Psoas muscle (tissue), 8 donors: Measurements from ENCODE around the gene TNIK. TPM values are rescaled to one million over a fixed set of nuclear protein-coding genes. Genes with fewer than 3 reads are reported as not detected.

Experiments
- ATAC-seq, 4 donors: fragments of 200-7000 bp; cut with Tn5 transposase; one replicate each; pipeline ENCODE4 v1.9.1; 2020; ENCODE audit warnings: moderate library complexity in 3 of 4, mild to moderate bottlenecking in 2 of 4
- DNase-seq, 2 donors: peaks; one replicate each; pipeline ENCODE4 v3.0.0-alpha.2; 2020
- H3K27ac ChIP-seq: fragments of 200-600 bp; one replicate; pipeline ENCODE4 v1.8.0; 2022
- H3K27me3 ChIP-seq, 3 donors: fragments of 200-600 bp in 1 of 3; one replicate each; pipeline versions ENCODE4 v1.6.1 to v1.8.0; 2013 to 2022; ENCODE audit warnings: low read length in 2 of 3, mild to moderate bottlenecking in 2 of 3, moderate library complexity in 1 of 3; ENCODE audit not compliant: insufficient read depth in 3 of 3
- H3K36me3 ChIP-seq, 2 donors: fragments of 200-600 bp in 1 of 2; one replicate each; pipeline versions ENCODE4 v1.6.1 to v1.8.0; 2013 to 2022; ENCODE audit warnings: low read depth in 1 of 2, mild to moderate bottlenecking in 1 of 2, moderate library complexity in 1 of 2; ENCODE audit not compliant: insufficient read depth in 1 of 2
- H3K4me1 ChIP-seq: fragments of 200-600 bp; one replicate; pipeline ENCODE4 v1.8.0; 2022
- H3K4me3 ChIP-seq: fragments of 200-600 bp; one replicate; pipeline ENCODE4 v1.8.0; 2022; ENCODE audit warnings: mild to moderate bottlenecking
- H3K9me3 ChIP-seq: fragments of 200-600 bp; one replicate; pipeline ENCODE4 v1.8.0; 2022
- CTCF ChIP-seq: fragments of 200-600 bp; IDR thresholded peaks from one replicate; pipeline ENCODE4 v1.8.0; 2022; ENCODE audit warnings: antibody characterized with exemption
- WGBS, 3 donors: extraction: QIAGEN DNeasy Blood & Tissue Kit; methylation state at CpG; one replicate each; pipeline versions ENCODE4 v1.1.6 to v1.1.7; 2013; 5-methylcytosine and 5-hydroxymethylcytosine counted together
- intact Hi-C, 2 donors: fragments of 100-400 bp; cut with DNase I; formaldehyde crosslinking; loops; one replicate each; pipeline versions ENCODE4 v1.11.0 to v1.14.2; 2022
- polyA plus RNA-seq, 3 donors: library from polyadenylated mRNA; stranded (reverse); fragments of 200-250 nt; gene quantifications; one replicate each; pipeline ENCODE4 v1.2.3, GENCODE V29; 2013
- total RNA-seq, 4 donors: library from RNA; stranded (reverse); fragmentation: NEBNext Ultra II Directional in 2 of 4; extraction: Animal tissue kit (Norgen Biotek cat#: 25700) in 2 of 4; gene quantifications; one replicate each; pipeline versions ENCODE4 v1.2.1 to v1.2.4, GENCODE V29; 2021 to 2023
- donor health status: healthy with polysubstance abuse.
- donor health status: DM: no; HTN: no; CAD: no; lungs with moderate emphysema.
- donor health status: Bipolar disorder and iron deficiency.
- donor health status: healthy.
- donor health status: DM: yes; HTN: yes; CAD: no.
- donor health status: DM: no; HTN: no; CAD: no.
- donor health status: DM: no; HTN: no; CAD: no.
- donor health status: DM: yes; HTN: yes; CAD: no.

Gene TNIK
- total and polyA plus RNA-seq, 7 donors: 9.9 to 32.4 (median 12.5) TPM

DNA sequence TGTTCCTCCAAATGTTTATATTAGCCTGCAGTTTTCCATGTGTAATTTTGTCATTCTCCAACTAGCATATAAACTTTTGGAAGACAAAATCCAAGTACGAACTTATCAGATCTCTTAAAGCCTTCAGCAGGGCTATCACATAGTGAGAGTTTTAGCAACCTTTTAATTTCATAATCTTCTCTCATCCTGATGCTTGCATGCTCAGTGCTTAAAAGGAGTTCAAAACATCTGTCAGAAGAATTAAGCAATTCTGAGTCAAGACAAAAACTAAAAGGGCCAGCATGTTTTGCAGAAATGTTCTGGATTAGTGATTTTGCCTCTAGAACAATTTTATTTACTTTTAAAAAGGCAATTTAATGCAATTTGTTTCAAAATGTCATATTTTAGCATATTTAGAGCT lies 360.3 kb downstream of the TNIK start:
- ATAC-seq (no peak), DNase-seq (no peak)
- Histone ChIP-seq H3K9me3 (no peaks in the 10 kb centered on the region), H3K27ac (no peak overlapping the region), H3K27me3 (no peaks in the 10 kb centered on the region), H3K36me3 (peaks cover 0 to 37% of the 10 kb centered on the region in 2 donors), H3K4me3 (no peak overlapping the region), H3K4me1 (no peaks in the 10 kb centered on the region)
- TF ChIP-seq CTCF: no peak
- WGBS, 3 donors: 89 to 95% (median 94%) methylated on average over 1 of the region's 1 CpG
- intact Hi-C loops: no loop called here

GRCh38 chr3:171095063-171095462 lies 365.1 kb downstream of the TNIK start:
- H3K27me3 ChIP-seq: no peaks in the 10 kb centered on the region
- 81 to 97% (median 93%) methylated on average over 1 of the region's 1 CpG for WGBS, 3 donors
- DNase-seq (no peak), ATAC-seq (no peak)
- no peak overlapping the region for H3K4me3 ChIP-seq
- intact Hi-C loops: no loop called here
- no peaks in the 10 kb centered on the region for H3K9me3 ChIP-seq
- peaks cover 0 to 15% of the 10 kb centered on the region in 2 donors for H3K36me3 ChIP-seq
- TF ChIP-seq CTCF: no peak
- H3K4me1 ChIP-seq: no peaks in the 10 kb centered on the region
- H3K27ac ChIP-seq: no peak overlapping the region

DNA sequence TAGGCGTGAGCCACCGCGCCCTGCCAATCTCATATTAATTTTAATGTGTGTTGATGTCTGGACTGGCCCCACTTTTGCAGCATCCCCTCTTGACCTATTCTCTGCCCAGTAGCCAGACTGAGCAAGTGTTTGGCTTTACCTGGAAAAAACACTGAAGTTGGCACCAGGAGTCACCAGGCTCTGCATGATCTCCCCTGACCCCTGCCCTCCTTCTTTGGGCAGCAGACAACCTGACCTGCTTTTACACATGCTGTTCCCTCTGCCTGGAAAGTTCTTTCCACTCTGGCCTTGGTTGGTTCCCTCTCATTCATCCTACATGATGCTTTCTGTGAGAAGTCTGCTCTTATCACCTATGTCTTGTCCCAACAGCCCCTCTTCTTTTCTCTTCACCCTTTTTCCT lies 365.8 kb downstream of the TNIK start:
- H3K9me3 ChIP-seq: no peaks in the 10 kb centered on the region
- no peaks in the 10 kb centered on the region for H3K4me1 ChIP-seq
- H3K27ac ChIP-seq: no peak overlapping the region
- H3K27me3 ChIP-seq: no peaks in the 10 kb centered on the region
- ATAC-seq (no peak), DNase-seq (no peak)
- intact Hi-C loops: no loop called here
- peaks cover 0 to 9% of the 10 kb centered on the region in 2 donors for H3K36me3 ChIP-seq
- TF ChIP-seq CTCF: no peak
- 98 to 100% (median 99%) methylated on average over 3 of the region's 3 CpGs for WGBS, 3 donors
- no peak overlapping the region for H3K4me3 ChIP-seq

DNA sequence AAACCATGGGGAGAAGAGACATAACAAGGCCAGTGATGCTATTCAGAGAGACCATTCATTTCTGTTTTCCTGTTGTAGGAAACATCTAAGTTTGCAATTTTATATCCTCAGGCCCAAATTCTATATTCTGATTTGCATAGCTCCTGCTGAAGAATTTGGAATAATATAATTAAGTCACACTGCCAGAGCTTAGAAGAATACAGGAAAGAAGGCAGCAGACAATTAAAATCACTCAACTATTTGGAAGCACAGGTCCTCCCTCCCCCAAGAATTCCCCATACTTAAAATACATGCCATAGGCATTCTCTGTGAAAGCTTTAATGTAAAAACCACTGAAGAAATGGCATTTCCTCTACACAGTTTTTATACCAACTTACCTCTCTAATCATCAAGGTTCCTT lies 366.7 kb downstream of the TNIK start:
- peaks cover 0 to 3% of the 10 kb centered on the region in 2 donors for H3K36me3 ChIP-seq
- no peak overlapping the region for H3K27ac ChIP-seq
- no peaks in the 10 kb centered on the region for H3K27me3 ChIP-seq
- H3K4me1 ChIP-seq: no peaks in the 10 kb centered on the region
- H3K4me3 ChIP-seq: no peak overlapping the region
- intact Hi-C loops: no loop called here
- no peak for TF ChIP-seq CTCF
- no peaks in the 10 kb centered on the region for H3K9me3 ChIP-seq
- ATAC-seq (no peak), DNase-seq (no peak)

- Histone ChIP-seq H3K9me3 (no peaks in the 10 kb centered on the region), H3K27me3 (no peaks in the 10 kb centered on the region), H3K4me1 (no peaks in the 10 kb centered on the region), H3K27ac (no peak overlapping the region), H3K4me3 (no peak overlapping the region), H3K36me3 (peaks cover 0 to 7% of the 10 kb centered on the region in 2 donors)
- 60 to 68% (median 67%) methylated on average over 1 of the region's 1 CpG for WGBS, 3 donors
- no peak for TF ChIP-seq CTCF
- intact Hi-C loops: no loop called here
- ATAC-seq (no peak), DNase-seq (no peak)
These were observed 367.7 kb downstream of the TNIK start for GRCh38 chr3:171092467-171092911.
